ENCODE results near the gene SLFN14.

SLFN14 gene

DNA sequence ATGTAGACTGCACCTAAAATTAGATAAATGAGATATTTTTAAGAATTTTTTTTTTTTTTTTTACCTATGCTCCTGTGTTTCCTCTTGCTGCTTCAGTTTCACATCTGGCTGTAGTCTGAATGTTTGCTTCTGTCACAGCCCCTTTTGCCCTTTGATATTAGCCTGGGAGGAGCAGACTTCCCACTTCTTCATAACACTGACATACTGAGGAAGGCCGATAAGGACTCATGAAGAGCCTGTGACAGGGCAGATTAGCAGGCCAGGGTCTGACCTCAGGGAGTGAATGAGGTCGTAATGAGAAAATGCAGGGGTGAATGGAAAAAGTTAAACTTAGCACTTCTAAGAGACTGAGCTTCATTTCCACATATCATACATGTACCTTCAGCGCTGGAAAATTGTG lies at the start of gene SLFN14:
Gene SLFN14, minus strand, starts transcription at position 117 of the 400 bp plus-strand sequence. CDS start 2,757 bp downstream, outside the sequence.
- Histone ChIP-seq H3K4me3 (ENCODE audit: low read depth in 1 of 2, low read length in 2 of 2) (no peak within 1 kb of the TSS), H3K36me3 (ENCODE audit: control insufficient read depth in 1 of 2, insufficient read depth in 2 of 2, low read length in 2 of 2) (no peaks in the 10 kb centered on the region), H3K4me1 (ENCODE audit: control insufficient read depth in 1 of 2, insufficient read depth in 2 of 2, low read length in 2 of 2) (no peaks in the 10 kb centered on the region), H3K9me3 (ENCODE audit: control insufficient read depth in 1 of 2, low read length in 2 of 2) (no peaks in the 10 kb centered on the region), H3K27ac (ENCODE audit: low read length) (no peak within 1 kb of the TSS), H3K27me3 (ENCODE audit: low read depth, low read length) (no peaks in the 10 kb centered on the region)

GRCh38 chr17:35609831-35610230 lies 49.2 kb upstream of the SLFN14 start:
- Histone ChIP-seq H3K9me3 (ENCODE audit: control insufficient read depth in 1 of 2, low read length in 2 of 2) (no peaks in the 10 kb centered on the region), H3K4me1 (ENCODE audit: control insufficient read depth in 1 of 2, insufficient read depth in 2 of 2, low read length in 2 of 2) (peaks cover 0 to 2% of the 10 kb centered on the region in 2 donors), H3K27ac (ENCODE audit: low read length) (no peak overlapping the region), H3K4me3 (ENCODE audit: low read depth in 1 of 2, low read length in 2 of 2) (no peak overlapping the region), H3K27me3 (ENCODE audit: low read depth, low read length) (no peaks in the 10 kb centered on the region), H3K36me3 (ENCODE audit: control insufficient read depth in 1 of 2, insufficient read depth in 2 of 2, low read length in 2 of 2) (peaks cover 32 to 33% of the 10 kb centered on the region in 2 donors)

DNA sequence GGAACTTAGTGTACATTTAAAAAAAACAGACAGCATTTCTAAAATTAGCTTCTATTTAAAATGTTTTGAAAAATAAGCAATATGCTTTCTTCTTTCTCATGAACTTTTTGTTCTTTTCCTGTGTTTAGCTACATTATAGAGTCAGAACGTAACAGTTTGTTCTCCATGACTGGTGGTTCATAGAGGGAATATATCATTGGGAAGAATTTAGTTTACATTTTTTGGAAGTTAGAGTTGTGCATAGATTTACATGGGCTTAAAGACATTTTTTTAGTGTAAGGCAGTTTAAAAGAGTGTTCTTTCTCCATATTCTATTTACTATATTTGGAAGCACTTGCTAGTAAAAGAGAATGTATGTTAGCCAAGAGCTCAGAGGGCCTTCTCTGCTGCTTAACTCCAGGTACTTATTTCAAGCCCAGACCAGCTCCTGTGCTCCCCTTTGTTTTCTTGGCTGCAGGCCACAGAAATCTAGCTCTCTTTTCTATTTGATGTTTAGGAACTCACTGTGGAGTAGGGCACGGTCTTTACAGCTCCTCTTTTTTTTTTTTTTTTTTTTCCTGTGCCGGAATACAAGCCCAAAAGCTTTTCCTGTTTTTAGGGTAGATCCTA lies 46.7 kb upstream of the SLFN14 start:
- H3K27ac ChIP-seq (ENCODE audit: low read length), result no peak overlapping the region
- H3K4me3 ChIP-seq (ENCODE audit: low read depth in 1 of 2, low read length in 2 of 2), result no peak overlapping the region
- no peaks in the 10 kb centered on the region for H3K27me3 ChIP-seq (ENCODE audit: low read depth, low read length)
- H3K9me3 ChIP-seq (ENCODE audit: control insufficient read depth in 1 of 2, low read length in 2 of 2), result no peaks in the 10 kb centered on the region
- peaks cover 33 to 45% of the 10 kb centered on the region in 2 donors for H3K36me3 ChIP-seq (ENCODE audit: control insufficient read depth in 1 of 2, insufficient read depth in 2 of 2, low read length in 2 of 2)
- H3K4me1 ChIP-seq (ENCODE audit: control insufficient read depth in 1 of 2, insufficient read depth in 2 of 2, low read length in 2 of 2), result no peaks in the 10 kb centered on the region

- Histone ChIP-seq H3K9me3 (ENCODE audit: control insufficient read depth in 1 of 2, low read length in 2 of 2) (no peaks in the 10 kb centered on the region), H3K36me3 (ENCODE audit: control insufficient read depth in 1 of 2, insufficient read depth in 2 of 2, low read length in 2 of 2) (peaks cover 26 to 52% of the 10 kb centered on the region in 2 donors), H3K27me3 (ENCODE audit: low read depth, low read length) (no peaks in the 10 kb centered on the region), H3K4me3 (ENCODE audit: low read depth in 1 of 2, low read length in 2 of 2) (no peak overlapping the region), H3K4me1 (ENCODE audit: control insufficient read depth in 1 of 2, insufficient read depth in 2 of 2, low read length in 2 of 2) (no peaks in the 10 kb centered on the region), H3K27ac (ENCODE audit: low read length) (no peak overlapping the region)
These were observed 45.1 kb upstream of the SLFN14 start for GRCh38 chr17:35605678-35606077.

- H3K4me3 ChIP-seq (ENCODE audit: low read depth in 1 of 2, low read length in 2 of 2), result no peak overlapping the region
- H3K27me3 ChIP-seq (ENCODE audit: low read depth, low read length), result no peaks in the 10 kb centered on the region
- H3K36me3 ChIP-seq (ENCODE audit: control insufficient read depth in 1 of 2, insufficient read depth in 2 of 2, low read length in 2 of 2), result peaks cover 32 to 52% of the 10 kb centered on the region in 2 donors
- H3K9me3 ChIP-seq (ENCODE audit: control insufficient read depth in 1 of 2, low read length in 2 of 2), result no peaks in the 10 kb centered on the region
- H3K27ac ChIP-seq (ENCODE audit: low read length), result no peak overlapping the region
- no peaks in the 10 kb centered on the region for H3K4me1 ChIP-seq (ENCODE audit: control insufficient read depth in 1 of 2, insufficient read depth in 2 of 2, low read length in 2 of 2)
These were observed 43.1 kb upstream of the SLFN14 start for GRCh38 chr17:35603674-35604073.

DNA sequence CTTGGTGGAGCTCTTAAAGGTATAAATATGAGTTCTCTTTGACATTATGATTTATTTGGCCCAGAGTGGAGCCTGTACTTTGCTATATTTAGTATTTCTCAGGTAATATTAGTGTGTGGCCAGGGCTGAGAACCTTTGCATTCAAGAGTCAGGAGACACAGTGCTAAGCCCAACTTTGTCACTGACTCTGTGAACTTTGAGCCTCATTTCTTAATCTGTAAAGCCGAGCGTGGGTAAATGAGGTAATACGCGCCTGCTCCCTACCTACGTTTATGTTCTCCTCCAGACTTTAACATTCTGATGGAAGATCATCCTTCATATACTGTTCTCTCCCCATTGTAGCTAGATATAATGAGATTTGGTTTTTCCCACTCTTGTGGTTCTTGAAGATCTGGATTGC lies 37.0 kb upstream of the SLFN14 start:
- H3K36me3 ChIP-seq (ENCODE audit: control insufficient read depth in 1 of 2, insufficient read depth in 2 of 2, low read length in 2 of 2), result peaks cover 34 to 49% of the 10 kb centered on the region in 2 donors
- H3K4me3 ChIP-seq (ENCODE audit: low read depth in 1 of 2, low read length in 2 of 2), result no peak overlapping the region
- no peaks in the 10 kb centered on the region for H3K4me1 ChIP-seq (ENCODE audit: control insufficient read depth in 1 of 2, insufficient read depth in 2 of 2, low read length in 2 of 2)
- no peak overlapping the region for H3K27ac ChIP-seq (ENCODE audit: low read length)
- no peaks in the 10 kb centered on the region for H3K9me3 ChIP-seq (ENCODE audit: control insufficient read depth in 1 of 2, low read length in 2 of 2)
- no peaks in the 10 kb centered on the region for H3K27me3 ChIP-seq (ENCODE audit: low read depth, low read length)

DNA sequence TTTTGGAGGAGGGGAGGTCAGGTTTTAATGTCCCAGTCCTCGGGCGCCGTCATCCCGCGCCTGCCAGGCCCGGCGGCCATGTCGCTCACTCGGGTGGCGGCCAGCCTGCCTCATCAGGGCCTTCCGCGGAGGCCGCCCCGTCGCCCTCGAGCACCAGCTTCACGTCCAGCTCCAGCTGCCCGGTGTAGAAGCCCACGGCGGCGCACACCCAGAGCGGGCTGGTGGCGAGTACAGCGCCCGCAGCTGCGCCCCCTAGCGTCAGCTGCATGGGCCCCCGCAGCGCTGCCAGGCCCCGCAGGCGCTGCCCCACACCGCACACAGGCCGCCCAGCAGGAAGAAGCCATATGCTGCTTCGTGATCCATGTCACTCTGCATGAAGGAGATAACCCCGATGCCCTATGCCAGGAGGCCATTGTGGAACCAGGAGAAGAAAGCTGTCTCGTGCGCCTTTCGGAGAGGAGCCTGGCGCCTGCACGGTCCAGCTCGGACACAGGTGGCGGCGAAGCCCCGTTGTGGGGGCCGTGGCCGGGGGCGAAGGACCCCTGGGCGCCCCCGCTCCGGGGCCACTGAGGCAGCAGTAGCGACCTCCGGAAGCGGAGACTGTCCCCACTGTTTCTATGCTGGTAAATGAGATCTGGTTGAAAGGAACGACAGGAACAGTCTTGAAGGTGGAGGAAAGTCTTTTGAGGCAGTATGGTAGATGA lies 36.1 kb upstream of the SLFN14 start:
- H3K4me1 ChIP-seq (ENCODE audit: control insufficient read depth in 1 of 2, insufficient read depth in 2 of 2, low read length in 2 of 2), result peaks cover 0 to under 1% of the 10 kb centered on the region in 2 donors

GRCh38 chr17:35596072-35596471 lies 35.5 kb upstream of the SLFN14 start:
- H3K27me3 ChIP-seq (ENCODE audit: low read depth, low read length), result no peaks in the 10 kb centered on the region

More for the DNA sequence above, 36.1 kb upstream of the SLFN14 start:
- Histone ChIP-seq H3K27ac (ENCODE audit: low read length) (no peak overlapping the region), H3K27me3 (ENCODE audit: low read depth, low read length) (no peaks in the 10 kb centered on the region), H3K9me3 (ENCODE audit: control insufficient read depth in 1 of 2, low read length in 2 of 2) (no peaks in the 10 kb centered on the region), H3K36me3 (ENCODE audit: control insufficient read depth in 1 of 2, insufficient read depth in 2 of 2, low read length in 2 of 2) (peaks cover 33 to 45% of the 10 kb centered on the region in 2 donors), H3K4me3 (ENCODE audit: low read depth in 1 of 2, low read length in 2 of 2) (no peak overlapping the region)

GRCh38 chr17:35588196-35588920 lies 27.7 kb upstream of the SLFN14 start:
- Histone ChIP-seq H3K4me1 (ENCODE audit: control insufficient read depth in 1 of 2, insufficient read depth in 2 of 2, low read length in 2 of 2) (peaks cover 16 to 23% of the 10 kb centered on the region in 2 donors), H3K27me3 (ENCODE audit: low read depth, low read length) (no peaks in the 10 kb centered on the region), H3K27ac (ENCODE audit: low read length) (peak overlapping the region; percentile 99), H3K36me3 (ENCODE audit: control insufficient read depth in 1 of 2, insufficient read depth in 2 of 2, low read length in 2 of 2) (no peaks in the 10 kb centered on the region), H3K4me3 (ENCODE audit: low read depth in 1 of 2, low read length in 2 of 2) (peak overlapping the region; percentile 91 to 99), H3K9me3 (ENCODE audit: control insufficient read depth in 1 of 2, low read length in 2 of 2) (no peaks in the 10 kb centered on the region)

More at GRCh38 chr17:35596072-35596471, 35.5 kb upstream of the SLFN14 start:
- no peak overlapping the region for H3K4me3 ChIP-seq (ENCODE audit: low read depth in 1 of 2, low read length in 2 of 2)
- H3K4me1 ChIP-seq (ENCODE audit: control insufficient read depth in 1 of 2, insufficient read depth in 2 of 2, low read length in 2 of 2), result peaks cover 0 to 6% of the 10 kb centered on the region in 2 donors
- peaks cover 33 to 39% of the 10 kb centered on the region in 2 donors for H3K36me3 ChIP-seq (ENCODE audit: control insufficient read depth in 1 of 2, insufficient read depth in 2 of 2, low read length in 2 of 2)
- H3K9me3 ChIP-seq (ENCODE audit: control insufficient read depth in 1 of 2, low read length in 2 of 2), result no peaks in the 10 kb centered on the region
- H3K27ac ChIP-seq (ENCODE audit: low read length), result no peak overlapping the region

DNA sequence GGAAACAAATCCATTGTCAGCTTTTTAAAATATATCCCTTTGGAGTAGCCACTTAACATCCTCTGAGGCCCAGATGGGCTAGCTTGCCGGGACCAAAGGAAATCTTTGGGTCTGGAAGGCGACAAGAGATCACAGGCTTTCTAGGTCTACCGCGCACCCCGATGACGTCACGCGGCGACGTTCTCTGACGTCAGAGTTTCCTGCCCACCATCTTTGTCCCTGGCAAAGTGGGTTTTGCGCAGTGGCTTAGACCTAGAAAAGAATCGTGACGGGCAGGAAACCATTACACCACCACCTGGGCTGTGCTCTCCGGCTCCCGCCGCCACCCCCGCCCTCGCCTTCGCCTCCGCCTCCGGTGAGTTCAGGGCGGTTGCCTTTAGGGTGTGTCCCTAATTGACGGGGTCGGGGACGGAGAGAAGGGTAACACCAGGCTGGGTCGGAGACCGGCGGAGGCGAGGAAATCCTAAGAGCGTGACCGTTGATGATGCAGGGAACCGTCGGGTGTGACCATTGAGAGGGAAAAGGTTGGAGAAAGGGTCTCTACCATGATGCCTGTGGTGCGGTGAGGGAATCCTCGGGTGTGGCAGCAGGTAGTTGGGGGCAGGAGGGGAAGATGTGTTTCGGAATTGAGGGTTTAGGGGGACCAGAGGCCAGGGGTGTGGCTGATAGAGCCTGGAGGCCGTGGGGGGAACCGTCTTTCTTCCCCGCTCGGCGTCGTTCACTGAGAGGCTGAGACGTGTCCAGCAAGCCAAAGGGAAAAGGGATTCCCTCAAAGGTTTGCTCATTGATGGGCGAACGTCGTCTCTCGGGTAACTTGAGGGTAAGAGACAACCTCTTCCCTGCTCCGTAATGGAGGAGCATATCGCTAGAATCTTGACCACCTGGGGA lies 26.7 kb upstream of the SLFN14 start, which contains the start of gene AP2B1:
Gene AP2B1, plus strand, starts transcription at position 249 of the 888 bp plus-strand sequence. CDS start 6,709 bp downstream, outside the sequence.
- H3K27me3 ChIP-seq (ENCODE audit: low read depth, low read length), result no peaks in the 10 kb centered on the region
- H3K36me3 ChIP-seq (ENCODE audit: control insufficient read depth in 1 of 2, insufficient read depth in 2 of 2, low read length in 2 of 2), result no peaks in the 10 kb centered on the region
- peak within 1 kb of the TSS; percentile 99 for H3K27ac ChIP-seq (ENCODE audit: low read length)
- H3K4me1 ChIP-seq (ENCODE audit: control insufficient read depth in 1 of 2, insufficient read depth in 2 of 2, low read length in 2 of 2), result peaks cover 16 to 23% of the 10 kb centered on the region in 2 donors
- no peaks in the 10 kb centered on the region for H3K9me3 ChIP-seq (ENCODE audit: control insufficient read depth in 1 of 2, low read length in 2 of 2)
- peak within 1 kb of the TSS; percentile 91 to 99 for H3K4me3 ChIP-seq (ENCODE audit: low read depth in 1 of 2, low read length in 2 of 2)

Data from muscle layer of duodenum (tissue), 2 donors.